H1 (cell line): ENCODE data around the gene METAP1D. TPM values are rescaled to one million over a fixed set of nuclear protein-coding genes. Genes with fewer than 3 reads are reported as not detected.

ENCODE experiments used
- BRCA1 ChIP-seq: IDR thresholded peaks from 2 replicates; pipeline ENCODE4 v1.6.1; 2012; ENCODE audit warnings: low read depth, low read length, improper control_type of control experiment
- CHD7 ChIP-seq: fragments of 300-600 bp; sonication (generic); IDR thresholded peaks from 2 replicates; pipeline ENCODE4 v1.7.1; 2012; ENCODE audit warnings: low read length, moderate library complexity, mild to moderate bottlenecking, inconsistent platforms; ENCODE audit not compliant: insufficient replicate concordance
- CTBP2 ChIP-seq: IDR thresholded peaks from 2 replicates; pipeline ENCODE4 v1.7.0; 2011; ENCODE audit warnings: borderline replicate concordance, mild to moderate bottlenecking, moderate library complexity, mixed read lengths, low read length; ENCODE audit not compliant: insufficient read depth, insufficient read length
- E2F6 ChIP-seq: IDR thresholded peaks from 2 replicates; pipeline ENCODE4 v1.6.1; 2012; ENCODE audit warnings: inconsistent platforms
- FOSL1 ChIP-seq: IDR thresholded peaks from 2 replicates; pipeline ENCODE4 v1.6.1; 2011; ENCODE audit warnings: mild to moderate bottlenecking, low read depth, low read length, moderate library complexity; ENCODE audit not compliant: insufficient read depth
- POU5F1 ChIP-seq: IDR thresholded peaks from 2 replicates; pipeline ENCODE4 v1.6.1; 2011; ENCODE audit warnings: low read depth, mild to moderate bottlenecking, low read length, moderate library complexity
- RNF2 ChIP-seq: fragments of 200-900, 300-1000 bp; sonication (generic); IDR thresholded peaks from 2 replicates; pipeline ENCODE4 v1.7.1; 2016; ENCODE audit warnings: borderline replicate concordance, low read depth, mild to moderate bottlenecking, antibody characterized with exemption, low read length; ENCODE audit not compliant: poor library complexity, severe bottlenecking; ENCODE audit errors: missing control alignments
- ZNF274 ChIP-seq: IDR thresholded peaks from 2 replicates; pipeline ENCODE4 v1.7.0; 2012; ENCODE audit warnings: low read length, borderline replicate concordance; ENCODE audit errors: extremely low read depth
- polyA plus RNA-seq, 7 experiments: library from polyadenylated mRNA; depleted of rRNA in 3 of 7; stranded (reverse) in 5 of 7; unstranded in 2 of 7; fragments of >200 nt in 5 of 7; fragments of 200-250 nt in 2 of 7; gene quantifications; 1 replicate in 5 of 7; 2 replicates in 1 of 7; 4 replicates in 1 of 7; pipeline versions ENCODE4 v1.2.1 to v1.2.3, GENCODE V29; 2011 to 2013; ENCODE audit warnings: missing spikeins in 2 of 7, mixed read lengths in 2 of 7
- total RNA-seq: library from RNA; stranded (reverse); fragmentation: NEBNext Ultra II Directional; extraction: Animal tissue kit (Norgen Biotek cat#: 25700); gene quantifications from 2 replicates; pipeline ENCODE4 v1.2.1, GENCODE V29; 2021

The METAP1D gene
- total and polyA plus RNA-seq, 2 of the 8 experiments (the other 6 are each of a cell fraction or from before 2014, with no cell fraction given): 3.9 to 6.2 TPM

GRCh38 chr2:172074254-172074653 lies 74.5 kb downstream of the METAP1D start (continued):
- TF ChIP-seq CHD7 (no peak), ZNF274 (no peak), FOSL1 (no peak), RNF2 (no peak), BRCA1 (no peak), E2F6 (no peak), CTBP2 (no peak), POU5F1 (no peak)
- TF ChIP-seq, all 59 proteins: peak for 0
